NCI-H524 treated with DMSO at 0.1 percent for 48 hours (cell line): ENCODE data around the gene ODF4.
A peak's percentile ranks its signal among the peaks of the same experiment; 100 is the strongest.
"Not testable (repeated sequence)": the region's sequence is repeated elsewhere in the genome, so short reads cannot be mapped to it uniquely, and the experiment has no call there.

Experiments used
- DNase-seq: peaks from one replicate; lab custom pipeline; 2025; lab: John Stamatoyannopoulos, UW

Gene ODF4

DNA sequence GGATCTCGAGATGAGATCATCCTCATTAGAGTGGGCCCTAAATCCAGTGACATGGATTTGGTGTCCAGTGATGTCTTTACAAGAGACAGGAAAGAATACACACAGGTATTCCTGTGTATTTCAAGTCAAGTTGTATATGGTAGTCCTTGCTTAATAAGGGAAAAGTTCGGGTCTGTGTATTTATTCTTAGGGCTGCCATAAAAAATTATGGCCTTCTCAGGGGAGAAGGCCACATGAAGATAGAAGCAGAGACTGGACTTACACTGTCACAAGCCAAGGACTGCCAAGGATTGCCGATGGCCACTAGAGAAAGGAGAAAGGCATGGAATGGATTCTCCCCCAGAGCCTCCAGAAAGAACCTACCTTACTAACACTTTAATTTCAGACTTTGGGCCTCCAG is 28.6 kb downstream of the ODF4 start:
- DNase-seq, result no peak

DNA sequence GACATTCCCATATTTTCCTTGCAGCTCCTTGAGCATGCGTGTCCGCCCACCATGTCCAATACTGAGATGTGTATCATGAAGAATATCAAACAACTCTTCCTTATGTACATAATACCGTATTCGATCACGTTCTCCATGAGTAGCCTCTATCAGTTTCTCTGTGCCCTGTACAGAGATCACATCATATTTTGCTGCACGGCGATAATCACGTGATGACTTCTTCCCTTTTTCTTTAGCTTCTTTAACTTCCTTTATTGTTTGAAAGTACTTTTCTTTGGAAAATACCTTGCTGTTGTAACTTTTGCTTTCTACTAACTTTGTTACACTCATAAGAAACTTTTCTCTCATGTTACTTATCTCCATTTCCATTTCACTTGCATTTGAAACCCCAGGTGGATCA is 30.3 kb downstream of the ODF4 start:
- no peak for DNase-seq

DNA sequence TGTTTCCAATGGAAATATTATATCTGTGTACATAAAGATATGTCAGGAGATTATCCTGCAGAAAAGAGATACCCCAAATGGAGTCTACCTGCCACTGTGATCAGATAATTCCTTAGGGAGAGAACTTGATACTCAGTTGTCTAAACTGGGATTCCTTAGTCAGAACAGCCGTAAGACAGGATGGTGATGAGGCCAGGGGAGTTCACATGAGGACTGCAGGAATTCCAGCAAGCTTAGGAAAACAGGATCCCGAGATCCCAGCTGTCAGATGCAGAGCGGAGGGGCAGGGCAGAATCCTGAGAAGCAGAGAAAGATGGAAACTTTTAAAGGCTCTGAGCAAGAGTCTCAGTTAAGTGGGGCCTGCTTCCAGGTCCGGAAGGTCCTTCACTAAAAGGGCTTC is 32.1 kb downstream of the ODF4 start:
- DNase-seq, result no peak

DNA sequence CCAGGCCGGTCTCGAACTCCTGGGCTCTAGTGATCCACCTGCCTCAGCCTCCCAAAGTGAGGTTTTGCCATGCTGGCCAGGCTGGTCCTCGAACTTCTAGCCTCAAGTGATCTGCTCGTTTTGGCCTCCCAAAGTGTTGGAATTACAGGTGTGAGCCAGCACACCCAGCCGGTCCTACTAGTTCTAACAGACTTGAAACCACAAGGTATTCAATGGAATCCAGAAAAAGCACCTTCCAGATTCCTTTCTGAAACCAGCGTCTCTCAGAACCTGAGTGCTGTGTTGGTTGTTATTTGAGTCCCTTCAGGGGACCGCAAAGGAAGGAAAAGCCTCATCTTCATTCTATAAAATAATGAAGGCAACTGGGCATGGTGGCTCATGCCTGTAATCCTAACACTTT is 32.8 kb downstream of the ODF4 start:
- no peak for DNase-seq

DNA sequence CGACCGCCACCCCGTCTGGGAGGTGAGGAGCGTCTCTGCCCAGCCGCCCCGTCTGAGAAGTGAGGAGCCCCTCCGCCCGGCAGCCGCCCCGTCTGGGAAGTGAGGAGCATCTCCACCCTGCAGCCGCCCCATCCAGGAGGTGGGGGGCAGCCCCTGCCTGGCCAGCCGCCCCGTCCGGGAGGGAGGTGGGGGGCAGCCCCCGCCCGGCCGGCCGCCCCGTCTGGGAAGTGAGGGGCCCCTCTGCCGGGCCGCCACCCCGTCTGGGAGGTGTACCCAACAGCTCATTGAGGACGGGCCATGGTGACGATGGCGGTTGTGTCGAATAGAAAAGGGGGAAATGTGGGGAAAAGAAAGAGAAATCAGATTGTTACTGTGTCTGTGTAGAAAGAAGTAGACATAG is 34.2 kb downstream of the ODF4 start:
- not testable (repeated sequence) for DNase-seq

DNA sequence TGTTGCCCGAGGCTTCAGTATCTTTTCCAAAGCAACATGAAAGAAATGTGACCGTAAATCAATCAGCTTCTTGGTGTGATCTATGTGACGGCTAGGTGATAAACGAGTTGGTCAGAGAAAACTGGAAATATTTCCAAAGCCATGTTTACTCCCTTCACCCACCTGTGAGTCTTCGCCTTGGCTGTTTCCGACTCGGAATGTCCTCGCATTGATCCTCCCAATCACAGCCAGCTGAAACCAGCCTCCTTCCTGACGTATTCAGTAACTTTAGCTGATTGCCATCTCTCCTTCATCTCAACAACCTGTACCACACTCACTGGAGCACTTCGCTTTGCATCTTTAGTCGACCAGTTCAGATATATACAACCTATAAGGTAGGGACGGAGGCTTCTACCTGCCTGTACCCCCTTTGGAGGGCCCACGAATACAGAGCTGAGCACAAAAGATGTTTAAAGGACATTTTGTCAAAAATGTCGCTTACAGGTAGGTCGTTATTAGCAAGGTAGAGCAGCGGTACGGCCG is 36.2 kb downstream of the ODF4 start:
- DNase-seq, result no peak

DNA sequence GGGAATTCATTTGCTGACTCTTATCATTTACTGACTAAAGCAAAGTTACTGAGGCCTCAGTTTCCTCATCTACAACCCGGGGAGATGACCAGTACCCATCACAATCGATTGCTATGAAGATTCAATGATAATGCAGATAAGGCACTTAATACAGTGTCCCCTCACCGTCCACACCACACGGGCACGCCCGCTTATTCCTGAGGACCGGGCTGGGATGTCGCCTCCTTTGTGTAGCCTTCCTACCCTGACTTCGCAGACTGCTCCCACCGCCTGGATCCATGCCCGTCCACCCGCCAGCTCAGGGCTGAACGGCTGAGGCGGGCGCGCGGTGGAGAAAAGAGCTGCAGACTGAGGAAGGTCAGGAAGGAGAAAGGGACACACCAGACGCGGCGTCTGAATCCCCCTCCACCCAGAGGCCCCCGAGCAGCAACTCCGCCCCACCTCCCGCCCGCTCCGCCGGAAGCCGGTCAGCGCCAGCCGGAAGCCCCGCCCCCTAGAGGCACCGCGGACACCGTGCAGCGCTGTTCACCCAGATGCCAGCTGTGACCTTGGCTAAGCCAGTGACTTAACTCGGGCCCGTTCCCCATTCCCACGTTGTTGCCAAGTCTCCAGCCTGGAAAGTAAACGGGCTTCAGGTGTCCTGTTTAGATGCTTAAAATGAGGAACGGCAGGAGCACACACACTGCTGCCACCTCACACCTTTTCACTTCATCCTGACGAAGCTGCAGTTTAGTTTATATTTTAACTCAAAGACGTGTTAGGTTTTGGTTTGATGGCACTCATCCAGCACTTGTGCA is 36.8 kb downstream of the ODF4 start, which contains the start of gene KRABD2:
KRABD2 (minus strand) TSS at position 434 of the 797 bp plus-strand sequence.
- peak; percentile 35 for DNase-seq

DNA sequence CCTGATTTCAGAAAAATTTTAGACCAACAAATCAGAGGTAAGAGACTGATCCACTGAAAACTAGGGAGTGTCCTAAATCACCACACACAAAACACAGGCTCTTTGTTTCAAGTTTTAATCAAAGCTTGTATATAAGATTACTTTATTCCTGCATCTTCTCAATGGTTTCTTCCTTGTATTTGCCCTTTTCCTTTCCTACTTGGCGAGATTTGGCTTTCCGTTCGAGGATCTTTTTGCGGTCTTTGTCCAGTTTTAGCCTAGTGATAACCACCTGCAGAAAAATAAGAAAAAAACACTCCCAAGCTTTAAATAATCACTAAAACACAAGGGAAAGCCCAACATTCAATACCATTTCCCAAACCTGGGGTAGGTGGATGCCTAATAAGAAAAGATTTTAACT is 37.8 kb downstream of the ODF4 start:
- no peak for DNase-seq

DNA sequence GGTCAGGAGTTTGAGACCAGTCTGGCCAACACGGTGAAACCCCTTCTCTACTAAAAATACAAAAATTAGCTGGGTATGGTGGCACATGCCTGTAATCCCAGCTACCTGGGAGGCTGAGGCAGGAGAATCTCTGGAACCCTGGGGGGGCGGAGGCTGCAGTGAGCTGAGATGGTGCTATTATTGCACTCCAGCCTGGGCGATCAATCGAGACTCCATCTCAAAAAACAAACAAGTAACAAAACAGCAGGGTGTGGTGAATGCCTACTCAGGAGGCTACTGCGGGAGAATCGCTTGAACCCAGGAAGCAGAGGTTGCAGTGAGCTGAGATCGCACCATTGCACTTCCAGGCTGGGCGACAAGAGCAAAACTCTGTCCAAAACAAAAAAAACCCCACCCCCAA is 38.5 kb downstream of the ODF4 start:
- not testable (repeated sequence) for DNase-seq

DNA sequence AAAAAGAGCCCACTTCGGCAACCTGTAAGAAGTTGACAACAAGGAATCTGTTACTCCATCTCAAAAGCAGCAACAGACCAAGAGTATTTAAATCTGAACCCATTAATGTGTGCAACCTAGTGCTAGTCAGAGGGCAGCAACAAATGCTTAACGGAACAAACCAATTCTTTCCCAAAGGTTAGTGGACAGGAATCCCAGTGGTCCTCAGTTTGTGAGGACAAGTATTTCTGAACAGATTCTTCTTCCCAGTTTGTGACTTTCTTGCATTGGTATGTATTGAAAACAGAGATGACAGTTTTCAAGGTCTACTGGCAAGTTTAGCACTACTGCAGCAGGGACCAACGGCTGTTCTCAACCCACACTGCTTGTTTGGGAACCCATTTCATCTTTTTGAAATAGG is 40.4 kb downstream of the ODF4 start:
- no peak for DNase-seq

DNA sequence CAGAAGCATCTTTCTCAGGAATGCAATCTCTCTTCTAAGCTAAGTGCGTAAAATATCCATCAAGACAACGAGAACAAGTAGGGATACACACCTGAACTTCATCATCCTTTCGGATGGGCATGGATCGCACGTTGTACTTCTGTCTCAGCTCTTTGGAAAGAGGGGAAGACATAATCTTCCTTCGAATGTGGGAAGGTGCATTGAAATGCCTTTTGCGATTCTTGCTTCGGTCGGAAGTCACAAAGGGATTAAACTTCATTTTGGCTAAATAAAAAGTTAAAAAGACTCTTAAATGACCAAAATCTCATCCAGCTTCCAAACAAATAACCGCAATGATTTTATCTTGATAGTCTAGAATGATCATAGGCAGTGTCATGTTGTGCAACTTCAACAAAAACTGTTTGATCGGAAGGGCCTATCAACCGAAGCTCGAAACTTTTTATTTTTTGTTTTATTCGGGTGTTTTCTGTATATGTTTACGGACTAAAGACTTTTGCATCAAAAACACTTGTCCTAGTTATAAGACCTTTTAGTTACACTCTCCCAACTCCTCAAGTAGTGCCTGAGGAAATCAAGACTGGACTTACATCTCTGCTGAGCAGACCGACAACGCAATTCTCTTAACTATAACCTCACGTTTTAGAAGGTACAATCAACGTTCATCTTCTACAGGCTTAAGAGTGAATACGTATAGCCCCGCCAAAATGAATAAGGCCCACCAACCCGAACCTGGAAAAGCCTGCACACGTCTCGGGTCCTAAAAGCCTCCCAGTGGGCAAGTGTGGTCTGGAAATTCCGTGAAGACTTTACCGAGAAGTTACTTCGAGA is 42.6 kb downstream of the ODF4 start:
- no peak for DNase-seq

DNA sequence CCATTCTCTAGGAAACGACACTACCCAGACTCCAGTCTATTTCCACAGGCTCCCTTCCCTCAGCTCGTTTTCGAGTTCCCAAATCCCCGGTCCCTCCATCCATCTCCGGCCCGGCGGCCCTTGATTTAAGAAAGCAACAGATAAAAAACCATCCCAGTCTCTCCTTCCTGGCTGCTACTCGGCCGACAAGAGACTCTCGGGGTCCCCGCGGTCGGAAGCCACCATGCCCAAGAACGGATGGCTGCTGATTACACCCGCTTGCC is 43.2 kb downstream of the ODF4 start:
- DNase-seq, result no peak

DNA sequence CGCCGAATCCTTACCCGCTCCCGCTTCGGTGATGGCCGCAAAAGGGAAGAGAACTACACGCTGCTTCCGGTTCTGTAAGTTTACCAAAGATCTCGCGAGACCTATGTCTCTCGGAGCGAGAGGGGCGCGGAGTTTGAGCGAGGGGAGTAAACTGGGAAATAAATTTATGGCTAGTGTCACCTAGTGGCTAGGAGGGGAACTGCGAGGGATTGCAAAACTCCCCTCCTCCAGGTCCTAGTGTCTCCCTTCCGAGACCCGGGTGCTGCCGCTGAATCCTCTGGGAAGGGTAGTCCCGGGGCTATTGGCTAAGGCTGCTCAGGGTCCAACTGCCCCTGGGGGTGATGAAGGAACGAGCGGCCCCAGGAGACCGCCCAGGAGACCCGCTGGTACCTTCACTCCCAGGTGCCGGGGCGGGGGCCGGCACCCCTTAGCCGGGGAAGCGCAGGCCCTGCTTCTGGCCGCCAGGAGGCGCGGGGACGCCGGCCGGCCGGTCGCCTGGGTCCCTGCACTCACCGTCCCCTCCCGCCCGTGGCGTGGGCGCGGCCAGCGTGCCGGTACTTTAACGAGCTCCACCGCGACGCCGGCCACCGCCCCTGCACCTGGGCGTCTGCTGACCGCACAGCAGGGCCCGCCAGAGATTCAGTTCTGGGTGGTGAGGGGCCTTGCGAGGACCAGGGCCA is 43.6 kb downstream of the ODF4 start, which contains the start of gene RPL26:
RPL26 (minus strand) TSS at position 51 of the 680 bp plus-strand sequence. CDS start 883 bp downstream, outside the sequence.
- peak; percentile 58 for DNase-seq

DNA sequence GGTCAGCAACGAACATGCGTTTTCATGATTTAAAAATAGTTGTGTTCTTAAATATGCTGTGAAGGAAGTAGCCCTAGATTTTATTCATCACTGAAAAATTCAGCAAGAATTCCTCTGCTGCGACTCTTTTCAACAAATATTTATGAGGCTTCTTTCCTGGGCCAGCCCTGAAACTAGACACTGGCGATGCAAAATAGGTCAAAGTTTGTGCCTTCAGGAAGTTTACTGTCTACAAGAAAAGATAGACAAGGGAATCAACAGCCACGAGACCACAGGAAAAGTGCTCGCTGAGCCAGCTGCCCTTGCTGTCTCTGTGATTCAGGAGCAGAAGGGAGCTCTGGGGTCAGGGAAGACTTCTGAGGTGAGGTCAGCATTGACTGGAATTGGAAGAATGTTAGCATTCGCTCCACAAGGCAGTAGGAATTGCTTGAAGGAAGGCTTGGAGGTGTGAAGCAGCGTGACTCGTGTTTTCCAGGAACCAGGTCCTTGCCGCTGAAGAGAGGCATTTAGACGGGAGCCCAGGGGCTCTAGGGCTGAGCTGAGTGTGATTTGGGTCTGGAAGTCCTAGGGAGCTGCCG is 45.2 kb downstream of the ODF4 start:
- DNase-seq, result no peak

DNA sequence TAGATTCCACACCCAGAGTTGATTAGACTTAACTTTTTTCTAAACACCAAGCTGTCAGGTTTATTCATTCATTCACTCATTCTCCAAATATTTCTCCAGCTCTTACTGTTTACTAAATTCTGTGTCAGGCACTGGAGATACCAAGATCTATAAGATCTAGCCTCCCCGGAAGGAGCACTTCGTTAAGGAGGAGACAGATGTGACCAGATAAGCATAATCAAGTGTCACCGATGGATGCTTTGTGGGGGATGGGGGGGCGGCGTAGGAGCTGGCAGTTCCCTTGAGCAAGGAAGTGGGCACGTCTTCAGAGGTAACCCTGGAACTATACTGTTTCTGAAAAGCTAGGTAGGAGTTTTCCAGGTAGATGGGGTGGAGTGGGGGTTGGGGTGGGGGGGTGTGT is 47.2 kb downstream of the ODF4 start:
- no peak for DNase-seq

DNA sequence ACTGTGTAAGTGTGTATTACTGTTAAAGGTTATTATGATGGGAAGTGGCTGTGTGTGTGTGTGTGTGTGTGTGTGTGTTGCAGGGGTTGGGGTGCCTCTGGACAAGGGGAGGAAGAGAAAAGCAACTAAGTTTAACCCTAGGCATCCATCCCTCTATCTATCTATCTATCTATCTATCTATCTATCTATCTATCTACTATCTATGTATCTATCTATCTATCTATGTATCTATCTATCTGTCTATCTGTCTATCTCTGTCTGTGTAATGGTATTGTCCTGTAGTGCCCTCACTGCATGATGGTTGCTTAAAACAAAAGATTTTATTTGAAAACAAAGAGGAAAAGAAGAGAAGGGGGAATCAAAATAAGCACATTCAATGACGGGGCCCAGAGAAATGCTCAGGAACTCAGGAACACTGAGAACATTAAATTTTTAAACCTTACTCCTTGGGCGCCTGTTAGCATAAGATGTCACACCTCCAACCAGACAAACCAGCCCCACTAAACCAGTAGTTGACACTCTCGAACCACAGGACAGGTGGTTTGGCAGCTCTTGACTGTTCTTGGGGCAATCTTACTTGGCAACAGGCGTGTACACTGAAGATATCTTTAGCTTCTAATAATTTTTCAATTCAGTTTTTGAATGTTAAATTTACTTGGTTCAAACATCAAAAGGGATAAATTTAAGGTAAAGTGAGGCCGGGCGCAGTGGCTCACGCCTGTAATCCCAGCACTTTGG is 48.4 kb downstream of the ODF4 start:
- no peak for DNase-seq

DNA sequence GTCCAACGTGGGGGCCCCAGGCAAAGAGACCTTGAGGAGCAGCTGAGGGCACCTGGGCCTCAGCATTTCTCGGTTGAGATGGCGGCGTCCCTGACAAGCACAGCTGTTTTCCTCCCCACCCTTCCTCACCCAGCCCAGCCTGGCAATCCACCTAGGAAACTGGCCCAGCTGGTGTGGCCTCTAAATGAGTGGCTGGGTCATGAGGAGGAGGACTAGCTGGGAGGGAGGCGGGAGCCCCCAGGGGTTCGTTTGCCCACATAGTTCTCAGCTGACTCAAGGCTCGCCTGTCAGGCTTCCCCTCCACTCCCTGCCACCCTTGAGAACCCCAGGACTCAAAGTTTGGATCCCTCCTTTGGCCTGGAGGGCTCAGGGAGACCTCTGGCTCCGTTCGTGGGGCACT is 52.1 kb downstream of the ODF4 start:
- no peak for DNase-seq

DNA sequence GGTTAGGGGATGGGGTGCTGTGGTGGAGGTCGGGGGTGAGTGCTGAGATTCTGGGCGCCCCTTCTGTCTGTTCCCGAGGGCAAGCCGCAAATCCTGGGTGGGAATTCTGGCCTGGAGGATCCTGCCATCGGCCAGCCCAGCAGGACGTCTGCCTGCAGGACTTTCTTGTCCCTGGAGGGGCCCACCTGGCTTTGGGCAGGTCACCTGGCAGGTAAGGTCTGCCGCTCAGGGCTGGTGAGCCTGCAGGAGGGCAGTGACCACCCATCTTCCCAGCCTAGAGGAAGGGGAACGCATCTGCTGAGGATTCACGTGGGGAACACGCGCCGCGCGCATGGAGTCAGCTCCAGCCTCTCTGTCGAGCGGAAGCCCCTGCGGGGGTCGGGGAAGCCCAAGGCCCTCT is 52.6 kb downstream of the ODF4 start:
- no peak for DNase-seq

DNA sequence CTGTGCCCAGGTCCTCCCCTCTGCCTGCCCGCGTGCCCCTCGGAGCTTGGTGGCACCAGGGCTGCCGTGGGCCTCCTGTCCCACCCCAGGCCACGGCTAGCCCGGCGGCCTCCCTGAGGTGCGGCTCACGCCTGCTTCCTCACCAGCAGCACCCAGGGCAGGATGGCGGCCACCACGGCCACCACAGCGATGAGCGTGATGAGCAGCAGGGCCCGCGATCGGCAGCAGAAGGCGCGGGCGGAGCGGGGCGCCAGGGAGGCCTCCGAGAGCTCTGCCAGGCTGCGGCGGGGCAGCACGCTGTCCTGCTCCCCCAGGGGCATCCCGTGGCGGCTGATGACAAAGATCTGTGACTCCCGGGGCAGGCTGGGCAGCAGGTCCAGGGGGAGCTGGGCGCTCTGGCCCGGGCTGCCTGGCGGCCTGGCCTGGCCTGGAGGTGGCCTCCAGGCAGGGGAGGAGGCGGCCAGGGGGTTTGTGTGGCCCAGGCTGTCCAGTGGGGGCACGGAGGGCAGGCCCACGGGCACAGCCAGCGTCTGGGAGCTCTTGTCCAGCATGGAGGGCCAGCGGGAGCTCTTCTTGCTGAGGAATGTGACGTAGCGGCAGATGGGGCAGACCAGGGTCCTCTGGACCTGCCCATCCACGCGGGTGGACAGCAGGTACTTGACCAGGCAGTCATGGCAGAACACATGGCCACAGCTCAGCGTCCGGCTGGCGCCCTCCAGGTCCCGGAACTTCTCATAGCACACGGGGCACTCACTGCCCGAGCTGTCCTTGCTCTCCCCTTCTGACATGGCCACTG is 53.2 kb downstream of the ODF4 start:
- no peak for DNase-seq

DNA sequence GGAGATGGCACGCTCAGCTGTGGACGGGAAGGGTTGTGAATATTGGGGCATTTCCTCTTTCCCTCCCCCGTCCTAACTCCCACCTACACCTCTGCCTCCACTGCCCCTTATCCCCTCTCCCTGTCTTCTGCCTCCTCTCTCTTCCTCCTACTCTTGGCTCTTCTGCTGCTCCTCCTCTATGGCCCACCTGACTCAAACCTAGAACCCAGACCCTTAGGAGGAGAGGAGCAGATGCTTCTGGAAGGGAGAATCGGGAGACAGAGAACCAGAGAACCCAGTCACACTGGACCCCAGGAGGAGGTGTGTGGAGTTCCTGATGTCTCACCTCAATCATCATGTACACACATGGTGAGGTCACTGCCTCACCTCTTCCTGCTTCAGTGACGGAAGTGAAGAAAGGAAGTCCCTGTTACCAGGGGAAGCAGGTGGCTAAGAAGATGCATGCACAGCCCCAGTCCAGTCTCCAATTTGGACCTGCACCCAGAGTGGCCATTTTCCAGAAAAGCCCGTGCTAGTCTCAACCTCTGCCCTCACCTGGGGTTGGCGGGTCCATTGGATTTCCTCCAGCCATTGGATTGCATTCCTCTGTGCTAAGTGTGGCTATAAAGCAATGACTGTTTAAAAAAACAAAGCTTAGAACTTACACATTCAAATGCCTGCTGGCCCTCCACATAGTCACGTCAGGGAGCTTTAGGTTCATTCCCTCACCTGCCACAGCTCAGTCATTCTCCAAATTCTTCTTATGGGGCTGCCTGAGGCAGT is 54.0 kb downstream of the ODF4 start:
- no peak for DNase-seq
